ENCODE measurements around the gene FNDC3B.
A peak's percentile ranks its signal among the peaks of the same experiment; 100 is the strongest.

Gene FNDC3B

DNA sequence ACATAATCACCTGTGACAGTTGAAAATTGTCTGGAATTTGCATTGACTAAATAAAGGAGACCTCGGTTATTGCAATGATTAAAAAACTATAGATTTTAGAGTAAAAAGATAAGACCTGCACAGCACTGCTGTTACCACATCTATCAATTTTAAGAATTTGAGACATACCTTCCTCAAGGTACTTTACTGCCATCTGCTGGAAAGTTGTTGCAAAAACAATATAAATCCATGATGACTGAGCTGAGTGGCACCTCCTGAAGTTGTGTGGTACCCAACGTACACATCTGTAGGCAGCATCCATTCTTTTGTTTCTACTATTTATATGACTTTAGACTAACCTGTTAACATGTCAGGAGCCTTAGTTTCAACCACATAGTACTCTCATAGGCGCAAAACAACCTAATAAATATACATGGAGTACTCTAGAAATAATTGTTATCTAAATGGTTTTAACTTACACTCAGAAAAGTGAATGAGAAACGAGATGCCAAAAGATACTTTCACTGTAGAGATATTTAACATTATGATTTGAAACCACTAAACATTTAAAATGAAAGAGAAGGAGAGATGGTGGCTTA lies 302.2 kb downstream of the FNDC3B start:
- peak; percentile 70 for DNase-seq (ENCODE audit: low read depth)
- TF ChIP-seq, protein P1, sequence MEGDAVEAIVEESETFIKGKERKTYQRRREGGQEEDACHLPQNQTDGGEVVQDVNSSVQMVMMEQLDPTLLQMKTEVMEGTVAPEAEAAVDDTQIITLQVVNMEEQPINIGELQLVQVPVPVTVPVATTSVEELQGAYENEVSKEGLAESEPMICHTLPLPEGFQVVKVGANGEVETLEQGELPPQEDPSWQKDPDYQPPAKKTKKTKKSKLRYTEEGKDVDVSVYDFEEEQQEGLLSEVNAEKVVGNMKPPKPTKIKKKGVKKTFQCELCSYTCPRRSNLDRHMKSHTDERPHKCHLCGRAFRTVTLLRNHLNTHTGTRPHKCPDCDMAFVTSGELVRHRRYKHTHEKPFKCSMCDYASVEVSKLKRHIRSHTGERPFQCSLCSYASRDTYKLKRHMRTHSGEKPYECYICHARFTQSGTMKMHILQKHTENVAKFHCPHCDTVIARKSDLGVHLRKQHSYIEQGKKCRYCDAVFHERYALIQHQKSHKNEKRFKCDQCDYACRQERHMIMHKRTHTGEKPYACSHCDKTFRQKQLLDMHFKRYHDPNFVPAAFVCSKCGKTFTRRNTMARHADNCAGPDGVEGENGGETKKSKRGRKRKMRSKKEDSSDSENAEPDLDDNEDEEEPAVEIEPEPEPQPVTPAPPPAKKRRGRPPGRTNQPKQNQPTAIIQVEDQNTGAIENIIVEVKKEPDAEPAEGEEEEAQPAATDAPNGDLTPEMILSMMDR (IDR thresholded peaks at IDR 0.05; ENCODE audit: insufficient read depth, low read depth, low read length, missing control alignments): peak; percentile 56
- H3K4me3 ChIP-seq (ENCODE audit: low read depth, low read length): no peak overlapping the region

DNA sequence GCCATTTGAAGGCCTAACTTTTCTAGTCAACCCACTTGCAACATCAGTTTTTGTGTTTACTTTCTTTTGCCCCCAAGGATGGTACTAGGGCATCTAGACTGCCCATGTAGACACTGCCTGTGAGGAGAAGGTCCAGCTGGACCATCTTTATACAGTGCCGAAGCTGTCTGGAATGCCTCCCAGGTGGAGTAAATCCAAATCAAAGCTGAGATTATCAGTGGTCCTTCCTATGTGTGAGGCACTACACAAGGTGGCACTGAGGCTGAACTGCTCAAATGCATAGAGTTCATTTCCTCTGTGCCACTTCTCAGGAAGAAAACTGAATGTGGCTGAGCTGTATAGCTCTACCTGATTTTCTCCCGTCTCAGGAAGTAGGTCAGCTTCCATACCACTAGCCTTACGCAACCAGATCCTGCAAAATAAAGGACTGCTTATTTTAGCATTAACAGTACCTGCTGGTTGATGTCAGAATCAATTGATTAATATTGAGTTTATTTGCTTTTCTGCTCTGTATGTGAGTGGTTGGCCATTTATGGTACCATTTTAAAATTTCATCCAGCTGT lies 302.8 kb downstream of the FNDC3B start:
- no peak overlapping the region for H3K4me3 ChIP-seq (ENCODE audit: low read depth, low read length)
- TF ChIP-seq, protein P1 (IDR thresholded peaks at IDR 0.05; ENCODE audit: insufficient read depth, low read depth, low read length, missing control alignments): no peak
- no peak for DNase-seq (ENCODE audit: low read depth)

DNA sequence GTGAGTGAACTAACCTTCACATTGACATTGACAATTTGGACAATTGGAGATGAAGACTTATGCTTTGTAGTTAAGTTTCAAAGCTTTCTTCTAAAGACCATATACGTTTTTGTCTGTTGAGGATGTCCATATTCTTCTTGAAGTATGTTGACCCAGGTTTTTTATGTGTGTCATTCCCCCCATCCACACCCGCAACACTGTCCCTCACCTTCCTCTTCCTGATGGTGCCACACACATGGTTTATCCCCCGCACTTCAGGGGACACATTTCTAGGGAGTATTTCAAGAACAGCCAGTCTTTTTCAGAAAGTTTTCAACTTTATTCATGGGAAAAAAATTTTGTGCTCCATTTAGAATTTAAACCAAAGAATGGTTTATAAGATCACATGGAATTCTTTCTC lies 303.7 kb downstream of the FNDC3B start:
- TF ChIP-seq, protein P1 (IDR thresholded peaks at IDR 0.05; ENCODE audit: insufficient read depth, low read depth, low read length, missing control alignments): no peak
- DNase-seq (ENCODE audit: low read depth): no peak
- no peak overlapping the region for H3K4me3 ChIP-seq (ENCODE audit: low read depth, low read length)

DNA sequence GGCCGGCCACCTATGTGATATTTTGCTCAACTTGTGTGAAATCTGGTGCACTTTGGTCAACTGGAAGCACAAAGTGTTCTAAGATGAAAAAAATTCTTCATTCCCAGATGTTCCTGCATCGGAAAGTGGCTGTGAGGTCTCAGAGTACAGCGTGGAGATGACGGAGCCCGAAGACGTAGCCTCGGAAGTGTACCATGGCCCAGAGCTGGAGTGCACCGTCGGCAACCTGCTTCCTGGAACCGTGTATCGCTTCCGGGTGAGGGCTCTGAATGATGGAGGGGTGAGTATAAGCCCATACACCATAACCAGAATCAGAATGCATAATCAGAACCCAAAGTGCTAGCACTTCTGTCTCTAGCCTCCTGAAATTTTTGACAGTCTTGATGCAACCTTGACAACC lies 304.6 kb downstream of the FNDC3B start:
- DNase-seq (ENCODE audit: low read depth): no peak
- TF ChIP-seq, protein P1 (IDR thresholded peaks at IDR 0.05; ENCODE audit: insufficient read depth, low read depth, low read length, missing control alignments): no peak
- H3K4me3 ChIP-seq (ENCODE audit: low read depth, low read length): no peak overlapping the region

DNA sequence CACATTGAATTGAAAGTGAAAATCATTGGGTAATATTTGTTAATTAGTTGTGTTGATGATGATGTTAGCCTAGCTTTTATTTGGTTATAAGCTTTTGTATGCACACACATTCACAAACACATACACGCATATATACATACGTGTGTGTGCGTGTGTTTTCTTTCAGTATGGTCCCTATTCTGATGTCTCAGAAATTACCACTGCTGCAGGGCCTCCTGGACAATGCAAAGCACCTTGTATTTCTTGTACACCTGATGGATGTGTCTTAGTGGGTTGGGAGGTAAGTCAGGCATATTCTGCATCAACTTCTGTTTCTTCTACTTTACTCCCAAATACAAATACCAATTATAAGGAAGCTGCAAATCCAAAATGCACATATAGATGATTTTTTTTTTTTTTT lies 306.8 kb downstream of the FNDC3B start:
- TF ChIP-seq, protein P1 (IDR thresholded peaks at IDR 0.05; ENCODE audit: insufficient read depth, low read depth, low read length, missing control alignments): no peak
- DNase-seq (ENCODE audit: low read depth): no peak

DNA sequence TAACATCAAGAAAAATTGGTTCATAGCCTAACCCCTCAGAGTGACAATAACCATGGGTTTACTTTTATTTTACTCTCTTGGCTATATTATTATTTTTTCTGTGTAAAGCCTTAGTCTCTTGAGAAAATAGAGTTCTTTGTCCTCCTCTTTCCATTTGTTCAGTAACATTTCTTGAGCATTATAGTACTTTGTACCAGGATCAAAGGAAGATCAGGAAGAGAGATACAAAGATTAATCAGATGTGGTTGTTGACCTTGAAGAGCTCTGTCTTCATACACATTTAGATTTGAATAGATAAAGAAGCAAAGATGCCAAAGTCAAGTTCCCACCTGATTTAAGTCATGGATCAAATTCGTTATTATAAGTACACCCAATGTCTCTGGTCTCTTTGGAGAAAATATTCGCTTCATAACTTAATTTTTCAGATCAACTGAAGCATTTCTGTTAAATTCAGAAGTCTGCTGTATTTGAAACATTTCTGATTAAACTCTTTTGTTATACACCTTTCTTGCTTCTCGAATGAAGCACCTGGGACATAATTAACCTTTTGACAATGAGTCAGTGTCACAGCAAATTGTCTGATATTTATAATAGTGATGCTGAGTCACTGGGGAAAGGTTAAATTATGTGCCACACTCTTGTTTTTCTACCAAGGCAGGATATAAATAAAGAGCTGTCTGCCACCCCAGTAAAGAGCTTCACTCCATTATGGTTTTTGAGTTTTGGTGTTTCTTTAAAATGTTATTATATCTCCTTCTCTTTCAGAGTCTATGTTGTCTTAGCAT lies 308.7 kb downstream of the FNDC3B start:
- no peak for DNase-seq (ENCODE audit: low read depth)
- TF ChIP-seq, protein P1 (IDR thresholded peaks at IDR 0.05; ENCODE audit: insufficient read depth, low read depth, low read length, missing control alignments): no peak
- H3K4me3 ChIP-seq (ENCODE audit: low read depth, low read length): no peak overlapping the region

More for the DNA sequence above, 306.8 kb downstream of the FNDC3B start:
- no peak overlapping the region for H3K4me3 ChIP-seq (ENCODE audit: low read depth, low read length)
